BE2C (cell line): ENCODE data around the gene DLGAP4.

ENCODE experiments used
- DNase-seq: peaks from one replicate; pipeline ENCODE4 v3.0.0-alpha.2; 2020
- H3K27me3 ChIP-seq: fragments of 250-450 bp; sonication (Bioruptor Pico); 2 replicates; pipeline ENCODE4 v1.5.1; 2020; ENCODE audit warnings: mild to moderate bottlenecking
- H3K36me3 ChIP-seq: fragments of 250-450 bp; sonication (Bioruptor Pico); 2 replicates; pipeline ENCODE4 v1.5.1; 2020; ENCODE audit warnings: mild to moderate bottlenecking
- H3K4me1 ChIP-seq: fragments of 250-450 bp; sonication (Bioruptor Pico); 2 replicates; pipeline ENCODE4 v1.5.1; 2020
- H3K4me3 ChIP-seq: 2 replicates; pipeline ENCODE4 v1.5.1; 2011; ENCODE audit warnings: low read depth, low read length
- H3K9me3 ChIP-seq: fragments of 250-450 bp; sonication (Bioruptor Pico); 2 replicates; pipeline ENCODE4 v1.5.1; 2020
- CTCF ChIP-seq: IDR thresholded peaks from 2 replicates; pipeline ENCODE4 v1.5.1; 2012; ENCODE audit warnings: mild to moderate bottlenecking, low read depth, low read length

DLGAP4 gene

GRCh38 chr20:36390719-36391415 lies 84.7 kb downstream of the DLGAP4 start:
- no peak for TF ChIP-seq CTCF
- no peaks in the 10 kb centered on the region for H3K27me3 ChIP-seq
- H3K36me3 ChIP-seq = no peaks in the 10 kb centered on the region
- H3K9me3 ChIP-seq = no peaks in the 10 kb centered on the region
- no peak overlapping the region for H3K4me3 ChIP-seq
- H3K4me1 ChIP-seq = peaks cover 3% of the 10 kb centered on the region; the same call in 1 of the 2 replicates
- DNase-seq = no peak

GRCh38 chr20:36391456-36391855 lies 85.3 kb downstream of the DLGAP4 start:
- Histone ChIP-seq H3K36me3 (no peaks in the 10 kb centered on the region), H3K4me3 (no peak overlapping the region), H3K4me1 (peaks cover 3% of the 10 kb centered on the region; the same call in 1 of the 2 replicates), H3K9me3 (no peaks in the 10 kb centered on the region), H3K27me3 (no peaks in the 10 kb centered on the region)
- DNase-seq = no peak
- TF ChIP-seq CTCF = no peak

- no peak for TF ChIP-seq CTCF
- DNase-seq = no peak
- no peaks in the 10 kb centered on the region for H3K27me3 ChIP-seq
Measured at GRCh38 chr20:36391955-36392354, 85.8 kb downstream of the DLGAP4 start.

GRCh38 chr20:36392989-36393388 lies 86.8 kb downstream of the DLGAP4 start:
- no peak for DNase-seq
- H3K4me3 ChIP-seq = no peak overlapping the region
- H3K9me3 ChIP-seq = no peaks in the 10 kb centered on the region
- H3K36me3 ChIP-seq = no peaks in the 10 kb centered on the region
- no peak for TF ChIP-seq CTCF
- H3K27me3 ChIP-seq = no peaks in the 10 kb centered on the region
- peaks cover 3% of the 10 kb centered on the region; the same call in 1 of the 2 replicates for H3K4me1 ChIP-seq

More at GRCh38 chr20:36391955-36392354, 85.8 kb downstream of the DLGAP4 start:
- Histone ChIP-seq H3K4me1 (peaks cover 3% of the 10 kb centered on the region; the same call in 1 of the 2 replicates), H3K4me3 (no peak overlapping the region), H3K36me3 (no peaks in the 10 kb centered on the region), H3K9me3 (no peaks in the 10 kb centered on the region)

- TF ChIP-seq CTCF = no peak
- no peak overlapping the region for H3K4me3 ChIP-seq
- no peaks in the 10 kb centered on the region for H3K9me3 ChIP-seq
- H3K36me3 ChIP-seq = no peaks in the 10 kb centered on the region
- no peaks in the 10 kb centered on the region for H3K27me3 ChIP-seq
- DNase-seq = peak; percentile 42
- peaks cover 3% of the 10 kb centered on the region; the same call in 1 of the 2 replicates for H3K4me1 ChIP-seq
Measured at GRCh38 chr20:36394340-36394965, 88.3 kb downstream of the DLGAP4 start.

- no peak for TF ChIP-seq CTCF
- no peak for DNase-seq
Measured at GRCh38 chr20:36396340-36396739, 90.2 kb downstream of the DLGAP4 start.

More at GRCh38 chr20:36396340-36396739, 90.2 kb downstream of the DLGAP4 start:
- Histone ChIP-seq H3K36me3 (no peaks in the 10 kb centered on the region), H3K4me1 (peaks cover 3% of the 10 kb centered on the region; the same call in 1 of the 2 replicates), H3K9me3 (no peaks in the 10 kb centered on the region), H3K27me3 (no peaks in the 10 kb centered on the region), H3K4me3 (no peak overlapping the region)
